Ecto neural progenitor cell (in vitro differentiated cells): ENCODE results near the gene ARHGAP5.

ENCODE experiments used
- DNase-seq: peaks from one replicate; pipeline ENCODE4 v3.0.0-alpha.2; 2018; ENCODE audit warnings: low spot score

ARHGAP5 gene

GRCh38 chr14:32075672-32076277 lies 1.3 kb upstream of the ARHGAP5 start:
- DNase-seq = no peak

- DNase-seq = peak; percentile 97
These were observed 625 bp upstream of the ARHGAP5 start for GRCh38 chr14:32076278-32077080.

GRCh38 chr14:32078023-32078857 lies 1.1 kb downstream of the ARHGAP5 start:
- peak; percentile 50 for DNase-seq

GRCh38 chr14:32078858-32079216 lies 1.7 kb downstream of the ARHGAP5 start:
- DNase-seq = no peak

- no peak for DNase-seq
These were observed 2.2 kb downstream of the ARHGAP5 start for GRCh38 chr14:32079264-32079663.

GRCh38 chr14:32080001-32080510 lies 3.0 kb downstream of the ARHGAP5 start:
- no peak for DNase-seq

- DNase-seq = no peak
These were observed 4.8 kb downstream of the ARHGAP5 start for GRCh38 chr14:32081901-32082300.

GRCh38 chr14:32083315-32083624 lies 6.2 kb downstream of the ARHGAP5 start:
- no peak for DNase-seq

- DNase-seq = no peak
These were observed 6.7 kb downstream of the ARHGAP5 start for GRCh38 chr14:32083789-32084188.

- DNase-seq = no peak
These were observed 8.2 kb downstream of the ARHGAP5 start for GRCh38 chr14:32085182-32085844.

GRCh38 chr14:32085845-32086383 lies 8.8 kb downstream of the ARHGAP5 start:
- DNase-seq = no peak

- no peak for DNase-seq
These were observed 10.2 kb downstream of the ARHGAP5 start for GRCh38 chr14:32087173-32087861.

- DNase-seq = no peak
These were observed 10.8 kb downstream of the ARHGAP5 start for GRCh38 chr14:32087907-32088306.

GRCh38 chr14:32090686-32091085 lies 13.6 kb downstream of the ARHGAP5 start:
- no peak for DNase-seq

- no peak for DNase-seq
These were observed 22.4 kb downstream of the ARHGAP5 start for GRCh38 chr14:32099473-32099872.

- DNase-seq = no peak
These were observed 23.1 kb downstream of the ARHGAP5 start for GRCh38 chr14:32100175-32100574.

- no peak for DNase-seq
These were observed 25.2 kb downstream of the ARHGAP5 start for GRCh38 chr14:32102152-32102787.

GRCh38 chr14:32102968-32103367 lies 25.9 kb downstream of the ARHGAP5 start:
- DNase-seq = no peak

GRCh38 chr14:32104308-32104707 lies 27.2 kb downstream of the ARHGAP5 start:
- DNase-seq = no peak

GRCh38 chr14:32104803-32105202 lies 27.7 kb downstream of the ARHGAP5 start:
- no peak for DNase-seq
